BJ (cell line): ENCODE results near the gene DNAJA3. TPM values are rescaled to one million over a fixed set of nuclear protein-coding genes. Genes with fewer than 3 reads are reported as not detected.

ENCODE experiments used
- CTCF ChIA-PET: fragments of 350-600 bp; formaldehyde crosslinking; extraction: SDS; loops from one replicate; lab custom pipeline; 2021; ENCODE audit warnings: antibody characterized with exemption, inconsistent platforms; lab: Yijun Ruan, JAX
- POLR2A ChIA-PET: fragments of 300-600 bp; sonication (Branson Sonifier 250); formaldehyde crosslinking; extraction: SDS; loops from one replicate; lab custom pipeline; 2021; ENCODE audit warnings: antibody characterized with exemption; lab: Charles Lee
- DNase-seq: peaks from one replicate; pipeline ENCODE4 v3.0.0-alpha.2; 2011; ENCODE audit warnings: low read depth
- H3K27me3 ChIP-seq: 2 replicates; pipeline ENCODE4 v1.6.0; 2011; ENCODE audit warnings: low read length; ENCODE audit not compliant: control insufficient read depth, insufficient read depth
- H3K36me3 ChIP-seq: 2 replicates; pipeline ENCODE4 v1.5.1; 2011; ENCODE audit warnings: low read length; ENCODE audit not compliant: control insufficient read depth, insufficient read depth
- H3K4me3 ChIP-seq: 2 replicates; pipeline ENCODE4 v1.5.1; 2011; ENCODE audit warnings: low read depth, mild to moderate bottlenecking, control low read depth, low read length
- polyA plus RNA-seq: library from polyadenylated mRNA; depleted of rRNA; stranded (reverse); fragments of >200 nt; gene quantifications from 2 replicates; pipeline ENCODE4 v1.2.3, GENCODE V29; 2011; rRNA removed
- small RNA-seq: library from RNA; depleted of rRNA; stranded (forward); fragments of <200 nt; gene quantifications from one replicate; pipeline ENCODE3, GENCODE V24; 2012; ENCODE audit warnings: low replicate concordance, low read depth; ENCODE audit not compliant: insufficient read length
- TF ChIP-seq, protein P1 (sequence below): IDR thresholded peaks from 2 replicates; pipeline ENCODE4 v1.5.1; 2011; ENCODE audit warnings: low read depth, mild to moderate bottlenecking, control low read depth, inconsistent platforms, low read length, moderate library complexity; ENCODE audit not compliant: insufficient read depth

Gene DNAJA3
- polyA plus RNA-seq, 1 experiment, result 48.8 TPM

DNA sequence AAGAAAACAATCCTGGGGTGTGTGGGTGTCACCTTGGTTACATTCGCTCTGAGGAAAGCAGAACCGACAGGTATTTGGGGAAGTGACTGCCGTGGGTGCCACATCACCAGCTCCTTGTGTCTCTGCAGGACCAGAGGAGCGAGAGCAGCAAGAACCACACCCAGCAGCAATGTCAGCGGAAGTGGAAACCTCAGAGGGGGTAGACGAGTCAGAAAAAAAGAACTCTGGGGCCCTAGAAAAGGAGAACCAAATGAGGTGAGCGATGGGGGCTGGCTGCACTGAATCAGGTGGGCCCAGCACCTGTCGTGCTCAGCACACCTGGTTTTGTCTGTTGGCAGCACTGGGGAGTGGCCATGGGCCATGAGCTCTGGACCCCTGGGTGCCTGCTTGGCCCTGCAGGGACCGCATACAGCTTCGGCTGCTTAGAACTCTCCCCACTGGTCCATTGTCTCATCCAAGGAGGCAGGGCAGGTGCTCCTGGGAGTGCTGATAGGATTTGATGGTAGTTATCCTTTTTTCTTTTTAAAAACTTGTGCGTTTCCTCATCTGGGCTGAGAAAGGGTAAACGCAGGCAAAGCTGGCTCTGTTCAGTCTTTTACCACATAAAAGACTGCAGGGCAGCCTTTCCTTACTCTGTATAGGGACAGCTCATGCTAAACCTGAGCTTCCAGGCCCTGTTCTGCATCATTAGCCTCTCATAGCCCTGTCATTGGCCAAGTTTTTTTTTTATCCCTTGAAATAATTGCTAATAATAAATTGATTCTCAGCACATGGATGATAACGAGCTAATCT, 79.9 kb downstream of the DNAJA3 start:
- POLR2A ChIA-PET, result interaction anchor here (0.7 kb wide), 1 partner anchor 37 kb away, joined by 4 read pairs; no protein-coding TSS in a partner anchor

More for the DNA sequence above, 79.9 kb downstream of the DNAJA3 start:
- Histone ChIP-seq H3K36me3 (peaks cover 26% of the 10 kb centered on the region), H3K27me3 (no peaks in the 10 kb centered on the region), H3K4me3 (no peak overlapping the region)
- TF ChIP-seq, protein P1, sequence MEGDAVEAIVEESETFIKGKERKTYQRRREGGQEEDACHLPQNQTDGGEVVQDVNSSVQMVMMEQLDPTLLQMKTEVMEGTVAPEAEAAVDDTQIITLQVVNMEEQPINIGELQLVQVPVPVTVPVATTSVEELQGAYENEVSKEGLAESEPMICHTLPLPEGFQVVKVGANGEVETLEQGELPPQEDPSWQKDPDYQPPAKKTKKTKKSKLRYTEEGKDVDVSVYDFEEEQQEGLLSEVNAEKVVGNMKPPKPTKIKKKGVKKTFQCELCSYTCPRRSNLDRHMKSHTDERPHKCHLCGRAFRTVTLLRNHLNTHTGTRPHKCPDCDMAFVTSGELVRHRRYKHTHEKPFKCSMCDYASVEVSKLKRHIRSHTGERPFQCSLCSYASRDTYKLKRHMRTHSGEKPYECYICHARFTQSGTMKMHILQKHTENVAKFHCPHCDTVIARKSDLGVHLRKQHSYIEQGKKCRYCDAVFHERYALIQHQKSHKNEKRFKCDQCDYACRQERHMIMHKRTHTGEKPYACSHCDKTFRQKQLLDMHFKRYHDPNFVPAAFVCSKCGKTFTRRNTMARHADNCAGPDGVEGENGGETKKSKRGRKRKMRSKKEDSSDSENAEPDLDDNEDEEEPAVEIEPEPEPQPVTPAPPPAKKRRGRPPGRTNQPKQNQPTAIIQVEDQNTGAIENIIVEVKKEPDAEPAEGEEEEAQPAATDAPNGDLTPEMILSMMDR, result no peak
- DNase-seq, result no peak
- CTCF ChIA-PET, result interaction anchor here (0.6 to 6.8 kb wide), 22 partner anchors 9 to 198 kb away, joined by 3 to 110 read pairs (median 5); partner anchors contain the start of genes HMOX2 and MGRN1

Small RNA genes within 50 kb of the gene (small RNA-seq; reads per million reads assigned to genes)
- gene AC012676.2, result not detected

Other genes with a start within 250 kb of the DNAJA3 start
- gene SRL, start 183.8 kb upstream of the DNAJA3 start, polyA plus RNA-seq, result not detected in 2 replicates
- 3.6 and 4.0 TPM in 2 replicates for gene TFAP4, start 152.8 kb upstream of the DNAJA3 start, polyA plus RNA-seq
- gene GLIS2, start 109.8 kb upstream of the DNAJA3 start, polyA plus RNA-seq, result 4.8 and 8.8 TPM in 2 replicates
- gene PAM16, start 74.5 kb upstream of the DNAJA3 start, polyA plus RNA-seq, result 33.1 and 44.2 TPM in 2 replicates
- 30.0 and 71.6 TPM in 2 replicates for gene VASN, start 54.0 kb upstream of the DNAJA3 start, polyA plus RNA-seq
- 5.3 and 13.8 TPM in 2 replicates for gene CORO7, start 9.3 kb upstream of the DNAJA3 start, polyA plus RNA-seq
- 47.4 and 78.0 TPM in 2 replicates for gene NMRAL1, start 48.8 kb downstream of the DNAJA3 start, polyA plus RNA-seq
- 43.5 and 59.5 TPM in 2 replicates for gene HMOX2, start 50.5 kb downstream of the DNAJA3 start, polyA plus RNA-seq
- 8.4 and 15.2 TPM in 2 replicates for gene CDIP1, start 112.9 kb downstream of the DNAJA3 start, polyA plus RNA-seq
- gene C16orf96, start 130.5 kb downstream of the DNAJA3 start, polyA plus RNA-seq, result not detected in 2 replicates
- 7.7 and 11.6 TPM in 2 replicates for gene UBALD1, start 189.0 kb downstream of the DNAJA3 start, polyA plus RNA-seq
- gene MGRN1, start 199.0 kb downstream of the DNAJA3 start, polyA plus RNA-seq, result 2.9 and 4.5 TPM in 2 replicates